Measurements from ENCODE around the gene DNAJA4. TPM values are rescaled to one million over a fixed set of nuclear protein-coding genes. Genes with fewer than 3 reads are reported as not detected.

Gene DNAJA4
- total and polyA plus RNA-seq, 8 donors = 2.3 to 16.1 (median 5.6) TPM

GRCh38 chr15:78327466-78327865 lies 63.1 kb downstream of the DNAJA4 start:
- H3K36me3 ChIP-seq = no peaks in the 10 kb centered on the region
- TF ChIP-seq CTCF (IDR thresholded peaks at IDR 0.05) = no peak
- intact Hi-C loops (cut with DNase I) = no loop called here
- no peaks in the 10 kb centered on the region for H3K9me3 ChIP-seq
- no peak for ATAC-seq
- no peaks in the 10 kb centered on the region for H3K4me1 ChIP-seq
- no peak for DNase-seq
- no peak overlapping the region for H3K27ac ChIP-seq
- H3K4me3 ChIP-seq = no peak overlapping the region
- no peaks in the 10 kb centered on the region for H3K27me3 ChIP-seq
- no peak for FAIRE-seq
- WGBS, 2 donors = 45 to 54% methylated on average over 1 of the region's 1 CpG

- Histone ChIP-seq H3K9me3 (no peaks in the 10 kb centered on the region), H3K36me3 (no peaks in the 10 kb centered on the region), H3K4me1 (no peaks in the 10 kb centered on the region), H3K27ac (no peak overlapping the region), H3K4me3 (no peak overlapping the region), H3K27me3 (no peaks in the 10 kb centered on the region)
- TF ChIP-seq CTCF (IDR thresholded peaks at IDR 0.05) = no peak
- no peak for FAIRE-seq
- no peak for DNase-seq
- 42 to 57% methylated on average over 4 of the region's 4 CpGs for WGBS, 2 donors
- intact Hi-C loops (cut with DNase I) = no loop called here
- no peak for ATAC-seq
Measured at GRCh38 chr15:78329625-78330024, 65.3 kb downstream of the DNAJA4 start.

Other genes starting within 250 kb of the DNAJA4 start
- gene TBC1D2B, start 186.9 kb upstream of the DNAJA4 start, total RNA-seq = 10 to 100 TPM; 16.1 to 35.8 (median 27.0) TPM
- 10 to 100 TPM; 13.4 to 13.8 TPM for gene TBC1D2B, start 186.9 kb upstream of the DNAJA4 start, polyA plus RNA-seq
- 1 to 10 TPM in 1 of 6 donors, under 1 TPM in 4, not detected in 1; 0.04 to 1.8 (median 0.14) TPM for gene SH2D7, start 172.0 kb upstream of the DNAJA4 start, total RNA-seq
- gene SH2D7, start 172.0 kb upstream of the DNAJA4 start, polyA plus RNA-seq = under 1 TPM; 0.15 to 0.19 TPM
- gene CIB2, start 133.1 kb upstream of the DNAJA4 start, total RNA-seq = 1 to 10 TPM; 2.6 to 5.1 (median 4.4) TPM
- 1 to 10 TPM; 1.5 to 3.3 TPM for gene CIB2, start 133.1 kb upstream of the DNAJA4 start, polyA plus RNA-seq
- 10 to 100 TPM; 18.9 to 32.1 (median 27.5) TPM for gene IDH3A, start 115.2 kb upstream of the DNAJA4 start, total RNA-seq
- 10 to 100 TPM; 10.2 to 22.4 TPM for gene IDH3A, start 115.2 kb upstream of the DNAJA4 start, polyA plus RNA-seq
- under 1 TPM in 1 of 6 donors, not detected in 5; 0.04 TPM for gene ACSBG1, start 30.0 kb upstream of the DNAJA4 start, total RNA-seq
- gene ACSBG1, start 30.0 kb upstream of the DNAJA4 start, polyA plus RNA-seq = under 1 TPM; 0.04 to 0.12 TPM
- 10 to 100 TPM; 17.2 to 25.4 (median 19.4) TPM for gene SKIC8, start 35.0 kb downstream of the DNAJA4 start, total RNA-seq
- 10 to 100 TPM; 27.2 to 44.6 TPM for gene SKIC8, start 35.0 kb downstream of the DNAJA4 start, polyA plus RNA-seq
- under 1 TPM in 4 of 6 donors, not detected in 2; 0.20 to 0.60 (median 0.36) TPM for gene CRABP1, start 75.8 kb downstream of the DNAJA4 start, total RNA-seq
- gene CRABP1, start 75.8 kb downstream of the DNAJA4 start, polyA plus RNA-seq = 10 to 100 TPM in 1 of 2 donors, not detected in 1; 11.8 TPM
- gene IREB2, start 173.7 kb downstream of the DNAJA4 start, total RNA-seq = 10 to 100 TPM; 18.2 to 34.0 (median 22.3) TPM
- 1 to 10 TPM; 5.7 to 7.8 TPM for gene IREB2, start 173.7 kb downstream of the DNAJA4 start, polyA plus RNA-seq
- 1 to 10 TPM; 2.3 to 5.1 (median 2.8) TPM for gene HYKK, start 243.0 kb downstream of the DNAJA4 start, total RNA-seq
- gene HYKK, start 243.0 kb downstream of the DNAJA4 start, polyA plus RNA-seq = 1 to 10 TPM; 3.2 TPM

All from pancreas (tissue), 10 donors.